Karpas-422 (cell line): Measurements from ENCODE around the gene LIFR. TPM values are rescaled to one million over a fixed set of nuclear protein-coding genes. Genes with fewer than 3 reads are reported as not detected.

Experiments used
- DNase-seq: peaks from one replicate; pipeline ENCODE4 v3.0.0-alpha.2; 2015
- H2AFZ ChIP-seq: fragments of 200-600 bp; sonication (generic); 2 replicates; pipeline ENCODE4 v1.6.1; 2014; ENCODE audit warnings: antibody characterized with exemption, low read length, mixed read lengths
- H3K27ac ChIP-seq: fragments of 200-600 bp; sonication (generic); 2 replicates; pipeline ENCODE4 v1.5.1; 2014; ENCODE audit warnings: mild to moderate bottlenecking, low read length, moderate library complexity
- H3K27me3 ChIP-seq: fragments of 200-600 bp; sonication (generic); 2 replicates; pipeline ENCODE4 v1.6.1; 2014; ENCODE audit warnings: low read length, mixed read lengths
- H3K36me3 ChIP-seq: fragments of 200-600 bp; sonication (generic); 2 replicates; pipeline ENCODE4 v1.6.1; 2014; ENCODE audit warnings: low read length, mixed read lengths; ENCODE audit not compliant: insufficient read depth
- H3K4me1 ChIP-seq: fragments of 200-600 bp; sonication (generic); 2 replicates; pipeline ENCODE4 v1.6.1; 2014; ENCODE audit warnings: mild to moderate bottlenecking, low read length, mixed read lengths
- H3K4me2 ChIP-seq: fragments of 200-600 bp; sonication (generic); 2 replicates; pipeline ENCODE4 v1.6.1; 2014; ENCODE audit warnings: low read length, low read depth, mild to moderate bottlenecking; ENCODE audit not compliant: poor library complexity, severe bottlenecking
- H3K4me3 ChIP-seq: fragments of 200-600 bp; sonication (generic); 2 replicates; pipeline ENCODE4 v1.5.1; 2014; ENCODE audit warnings: mild to moderate bottlenecking, antibody characterized with exemption, low read length, mixed read lengths
- H3K79me2 ChIP-seq: fragments of 200-600 bp; sonication (generic); 2 replicates; pipeline ENCODE4 v1.6.1; 2014; ENCODE audit warnings: mild to moderate bottlenecking, low read length, mixed read lengths
- H3K9ac ChIP-seq: fragments of 200-600 bp; sonication (generic); 2 replicates; pipeline ENCODE4 v1.6.0; 2014; ENCODE audit warnings: low read length
- H3K9me2 ChIP-seq: fragments of 200-600 bp; sonication (generic), shearing (Covaris generic); replicated peaks from 2 replicates; pipeline ENCODE4 v1.6.0; 2014; ENCODE audit warnings: mild to moderate bottlenecking, low read length, moderate library complexity; ENCODE audit not compliant: insufficient read depth
- H3K9me3 ChIP-seq: fragments of 300-700, 200-600 bp; sonication (generic); 2 replicates; pipeline ENCODE4 v1.6.1; 2014; ENCODE audit warnings: low read length, mixed read lengths
- H4K20me1 ChIP-seq: fragments of 200-600 bp; sonication (generic); 2 replicates; pipeline ENCODE4 v1.6.1; 2014; ENCODE audit warnings: mild to moderate bottlenecking, antibody characterized with exemption, low read length, low read depth; ENCODE audit not compliant: insufficient read depth
- total RNA-seq: library from RNA; depleted of rRNA; stranded (reverse); fragments of >200 nt; shearing (Covaris generic); gene quantifications from 2 replicates; pipeline ENCODE4 v1.2.3, GENCODE V29; 2014; ENCODE audit warnings: low replicate concordance

The LIFR gene
- total RNA-seq, 1 experiment from 2014 or later, result not detected

- Histone ChIP-seq H3K36me3 (no peaks in the 10 kb centered on the region), H3K4me2 (no peak overlapping the region)
Observed at GRCh38 chr5:38468978-38469706, 87.3 kb downstream of the LIFR start.

GRCh38 chr5:38468202-38468673 is 88.2 kb downstream of the LIFR start:
- H3K9me2 ChIP-seq, result no peaks in the 10 kb centered on the region
- no peaks in the 10 kb centered on the region for H3K36me3 ChIP-seq
- no peak overlapping the region for H2AFZ ChIP-seq
- peaks cover 5% of the 10 kb centered on the region; the same call in 1 of the 2 replicates for H4K20me1 ChIP-seq
- H3K4me3 ChIP-seq, result no peak overlapping the region
- H3K4me2 ChIP-seq, result no peak overlapping the region
- no peaks in the 10 kb centered on the region for H3K79me2 ChIP-seq
- H3K27ac ChIP-seq, result no peak overlapping the region
- H3K27me3 ChIP-seq, result no peaks in the 10 kb centered on the region
- no peaks in the 10 kb centered on the region for H3K9me3 ChIP-seq
- H3K4me1 ChIP-seq, result peaks cover 5% of the 10 kb centered on the region; the same call in 1 of the 2 replicates
- no peak for DNase-seq
- no peak overlapping the region for H3K9ac ChIP-seq

More at GRCh38 chr5:38468978-38469706, 87.3 kb downstream of the LIFR start:
- peaks cover 5% of the 10 kb centered on the region; the same call in 1 of the 2 replicates for H4K20me1 ChIP-seq
- H2AFZ ChIP-seq, result no peak overlapping the region
- peaks cover 5% of the 10 kb centered on the region; the same call in 1 of the 2 replicates for H3K4me1 ChIP-seq
- H3K9me3 ChIP-seq, result no peaks in the 10 kb centered on the region
- DNase-seq, result no peak
- no peak overlapping the region for H3K9ac ChIP-seq
- no peak overlapping the region for H3K27ac ChIP-seq
- no peaks in the 10 kb centered on the region for H3K9me2 ChIP-seq
- no peaks in the 10 kb centered on the region for H3K27me3 ChIP-seq
- no peaks in the 10 kb centered on the region for H3K79me2 ChIP-seq
- no peak overlapping the region for H3K4me3 ChIP-seq

GRCh38 chr5:38467353-38468040 is 88.9 kb downstream of the LIFR start:
- no peak for DNase-seq
- no peak overlapping the region for H3K27ac ChIP-seq
- H2AFZ ChIP-seq, result no peak overlapping the region
- no peak overlapping the region for H3K4me2 ChIP-seq
- H3K9me2 ChIP-seq, result no peaks in the 10 kb centered on the region
- H3K4me1 ChIP-seq, result peaks cover 5% of the 10 kb centered on the region; the same call in 1 of the 2 replicates
- no peak overlapping the region for H3K4me3 ChIP-seq
- no peaks in the 10 kb centered on the region for H3K9me3 ChIP-seq
- H3K27me3 ChIP-seq, result no peaks in the 10 kb centered on the region
- peaks cover 5% of the 10 kb centered on the region; the same call in 1 of the 2 replicates for H4K20me1 ChIP-seq
- no peak overlapping the region for H3K9ac ChIP-seq
- no peaks in the 10 kb centered on the region for H3K79me2 ChIP-seq
- H3K36me3 ChIP-seq, result no peaks in the 10 kb centered on the region

- H3K4me1 ChIP-seq, result peaks cover 5% of the 10 kb centered on the region; the same call in 1 of the 2 replicates
- H3K79me2 ChIP-seq, result no peaks in the 10 kb centered on the region
- H4K20me1 ChIP-seq, result peaks cover 5% of the 10 kb centered on the region; the same call in 1 of the 2 replicates
- H3K9me3 ChIP-seq, result no peaks in the 10 kb centered on the region
- no peaks in the 10 kb centered on the region for H3K27me3 ChIP-seq
- no peaks in the 10 kb centered on the region for H3K9me2 ChIP-seq
- no peaks in the 10 kb centered on the region for H3K36me3 ChIP-seq
- DNase-seq, result no peak
- H3K4me3 ChIP-seq, result no peak overlapping the region
- no peak overlapping the region for H3K9ac ChIP-seq
- no peak overlapping the region for H3K27ac ChIP-seq
- H3K4me2 ChIP-seq, result no peak overlapping the region
- no peak overlapping the region for H2AFZ ChIP-seq
Observed at GRCh38 chr5:38466424-38467189, 89.8 kb downstream of the LIFR start.

- Histone ChIP-seq H3K4me3 (no peak overlapping the region), H3K9me3 (no peaks in the 10 kb centered on the region), H3K36me3 (no peaks in the 10 kb centered on the region), H3K4me1 (peaks cover 5% of the 10 kb centered on the region; the same call in 1 of the 2 replicates), H3K9ac (no peak overlapping the region), H3K27me3 (no peaks in the 10 kb centered on the region), H3K4me2 (no peak overlapping the region), H4K20me1 (peaks cover 5% of the 10 kb centered on the region; the same call in 1 of the 2 replicates), H3K79me2 (no peaks in the 10 kb centered on the region), H2AFZ (no peak overlapping the region), H3K27ac (no peak overlapping the region), H3K9me2 (no peaks in the 10 kb centered on the region)
- no peak for DNase-seq
Observed at GRCh38 chr5:38465702-38466423, 90.6 kb downstream of the LIFR start.

GRCh38 chr5:38465061-38465460 is 91.4 kb downstream of the LIFR start:
- no peaks in the 10 kb centered on the region for H3K9me3 ChIP-seq
- H3K4me3 ChIP-seq, result no peak overlapping the region
- peaks cover 5% of the 10 kb centered on the region; the same call in 1 of the 2 replicates for H3K4me1 ChIP-seq
- H3K36me3 ChIP-seq, result no peaks in the 10 kb centered on the region
- H2AFZ ChIP-seq, result no peak overlapping the region
- H3K79me2 ChIP-seq, result no peaks in the 10 kb centered on the region
- no peak overlapping the region for H3K9ac ChIP-seq
- H3K27ac ChIP-seq, result no peak overlapping the region
- no peaks in the 10 kb centered on the region for H3K9me2 ChIP-seq
- no peak for DNase-seq
- no peaks in the 10 kb centered on the region for H3K27me3 ChIP-seq
- peaks cover 5% of the 10 kb centered on the region; the same call in 1 of the 2 replicates for H4K20me1 ChIP-seq
- no peak overlapping the region for H3K4me2 ChIP-seq

- Histone ChIP-seq H3K4me1 (peaks cover 5% of the 10 kb centered on the region; the same call in 1 of the 2 replicates), H3K27me3 (no peaks in the 10 kb centered on the region), H3K27ac (no peak overlapping the region), H3K9me2 (no peaks in the 10 kb centered on the region), H2AFZ (no peak overlapping the region), H3K4me3 (no peak overlapping the region), H3K9ac (no peak overlapping the region), H3K9me3 (no peaks in the 10 kb centered on the region), H3K4me2 (no peak overlapping the region), H4K20me1 (peaks cover 5% of the 10 kb centered on the region; the same call in 1 of the 2 replicates), H3K36me3 (no peaks in the 10 kb centered on the region), H3K79me2 (no peaks in the 10 kb centered on the region)
- DNase-seq, result no peak
Observed at GRCh38 chr5:38463634-38464521, 92.6 kb downstream of the LIFR start.
